HG03457 (cell line): Measurements from ENCODE around the gene DOK3.

Experiments used
- ATAC-seq: cut with Tn5 transposase; IDR thresholded peaks from one replicate; pipeline ENCODE4 v1.9.1; 2021; ENCODE audit warnings: moderate number of reproducible peaks; ENCODE audit not compliant: unreplicated experiment

DOK3 gene

DNA sequence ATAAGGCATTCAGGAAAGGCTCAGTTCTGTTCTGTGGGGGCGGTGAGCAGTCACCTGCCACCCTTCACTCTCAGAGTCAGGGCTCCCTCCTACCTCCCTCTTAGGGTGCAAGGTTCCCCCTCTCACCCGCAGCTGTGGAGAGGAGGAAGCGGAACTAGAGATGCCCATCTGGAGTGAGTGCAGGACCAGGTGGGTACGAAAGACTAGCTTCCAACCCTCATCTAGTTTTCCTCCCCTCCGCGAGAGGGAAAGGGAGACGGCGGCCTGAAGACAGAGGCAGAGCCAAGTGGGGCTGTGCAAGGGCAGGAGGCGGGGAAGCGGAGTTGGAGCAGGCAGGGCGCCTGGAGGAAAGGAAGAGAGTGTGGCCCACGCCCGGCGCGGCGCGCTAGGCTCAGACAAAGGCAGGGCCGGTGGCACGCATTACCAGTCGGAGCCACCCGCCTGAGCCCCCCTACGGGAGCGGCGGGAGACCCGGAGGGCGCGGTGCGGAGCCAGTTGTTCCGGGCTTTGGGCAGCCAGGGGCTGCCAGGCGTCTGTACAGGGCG, 55.7 kb downstream of the DOK3 start:
- no peak for ATAC-seq

DNA sequence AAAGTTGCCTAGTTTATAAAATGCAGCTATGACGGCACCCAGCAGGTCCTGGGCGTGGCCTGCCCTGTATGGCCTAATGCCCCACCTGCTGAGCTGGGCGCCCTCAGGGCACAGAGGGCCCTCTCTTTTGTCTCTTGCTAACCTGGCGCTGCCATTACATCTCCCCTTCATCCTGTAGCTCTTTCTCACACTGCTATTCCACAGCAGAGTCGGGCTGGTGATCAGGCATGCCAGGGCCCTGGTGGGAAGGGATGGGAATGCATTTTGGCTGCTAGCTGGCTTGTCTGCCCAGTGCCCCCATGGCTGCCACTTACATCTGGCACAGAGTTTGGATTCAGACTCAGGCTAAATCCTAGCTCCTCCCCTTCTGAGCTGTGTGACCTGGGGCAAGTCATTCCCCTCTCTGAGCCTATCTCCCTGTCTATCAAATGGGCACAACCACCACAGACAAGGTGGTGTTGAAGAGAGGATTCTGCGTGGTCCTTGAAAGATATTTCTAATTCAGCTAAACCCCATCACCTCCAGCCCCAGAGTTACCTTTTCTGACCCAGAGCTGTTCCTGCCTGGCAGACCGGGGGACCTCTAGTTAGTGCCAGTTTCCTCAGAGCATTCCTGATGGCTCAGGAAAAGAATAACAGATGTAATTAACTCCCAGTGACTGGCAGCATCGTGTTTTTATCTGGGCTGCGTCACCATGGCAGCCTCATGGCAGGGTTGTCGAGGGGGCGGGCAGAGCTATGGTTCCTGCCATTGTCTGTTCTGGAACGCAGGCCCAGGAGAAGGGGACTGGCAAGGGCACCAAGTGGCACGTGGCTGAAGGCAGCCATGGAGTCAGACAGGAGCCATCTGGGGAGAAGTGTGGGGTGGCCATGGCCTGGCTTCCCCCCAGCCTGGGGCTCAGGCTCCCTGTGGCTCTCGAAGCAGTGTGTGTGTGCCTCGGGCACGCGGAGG, 56.7 kb downstream of the DOK3 start:
- ATAC-seq: no peak
